Prostate gland (tissue), 2 donors: ENCODE results near the gene ZNF502.

ENCODE experiments used
- POLR2A ChIP-seq: fragments of 450-650 bp; IDR thresholded peaks from one replicate; pipeline ENCODE4 v1.6.1; 2016; ENCODE audit warnings: antibody characterized with exemption, mild to moderate bottlenecking
- TF ChIP-seq, protein P1 (sequence below), 4 experiments: fragments of 200-600 bp in 2 of 4; fragments of 450-650 bp in 2 of 4; sonication (generic) in 2 of 4; IDR thresholded peaks; 1 replicate in 3 of 4; 2 replicates in 1 of 4; pipeline ENCODE4 v1.5.1; 2016 to 2019; ENCODE audit warnings: antibody characterized with exemption in 4 of 4, mild to moderate bottlenecking in 2 of 4, moderate library complexity in 2 of 4

DNA sequence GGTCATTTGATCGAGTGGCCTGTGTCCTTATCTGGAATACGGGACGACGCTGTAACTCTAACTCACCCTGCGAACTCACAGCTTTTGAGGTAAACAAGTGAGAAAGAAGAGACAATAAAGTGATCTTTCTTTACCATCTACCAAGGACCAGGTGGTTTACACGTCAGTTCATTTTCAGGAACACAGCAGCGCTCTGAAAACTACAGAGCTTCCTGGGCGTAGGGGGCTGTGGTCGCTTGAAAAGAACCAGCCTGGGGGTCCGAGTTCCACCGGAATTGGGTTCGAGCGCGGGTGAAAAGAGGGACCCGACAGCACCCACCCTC is 48.6 kb downstream of the ZNF502 start:
- TF ChIP-seq, protein P1, sequence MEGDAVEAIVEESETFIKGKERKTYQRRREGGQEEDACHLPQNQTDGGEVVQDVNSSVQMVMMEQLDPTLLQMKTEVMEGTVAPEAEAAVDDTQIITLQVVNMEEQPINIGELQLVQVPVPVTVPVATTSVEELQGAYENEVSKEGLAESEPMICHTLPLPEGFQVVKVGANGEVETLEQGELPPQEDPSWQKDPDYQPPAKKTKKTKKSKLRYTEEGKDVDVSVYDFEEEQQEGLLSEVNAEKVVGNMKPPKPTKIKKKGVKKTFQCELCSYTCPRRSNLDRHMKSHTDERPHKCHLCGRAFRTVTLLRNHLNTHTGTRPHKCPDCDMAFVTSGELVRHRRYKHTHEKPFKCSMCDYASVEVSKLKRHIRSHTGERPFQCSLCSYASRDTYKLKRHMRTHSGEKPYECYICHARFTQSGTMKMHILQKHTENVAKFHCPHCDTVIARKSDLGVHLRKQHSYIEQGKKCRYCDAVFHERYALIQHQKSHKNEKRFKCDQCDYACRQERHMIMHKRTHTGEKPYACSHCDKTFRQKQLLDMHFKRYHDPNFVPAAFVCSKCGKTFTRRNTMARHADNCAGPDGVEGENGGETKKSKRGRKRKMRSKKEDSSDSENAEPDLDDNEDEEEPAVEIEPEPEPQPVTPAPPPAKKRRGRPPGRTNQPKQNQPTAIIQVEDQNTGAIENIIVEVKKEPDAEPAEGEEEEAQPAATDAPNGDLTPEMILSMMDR (IDR thresholded peaks at IDR 0.05), result no peak
- TF ChIP-seq POLR2A, result no peak
